Left ventricle myocardium inferior (tissue), 1 donor: Measurements from ENCODE around the gene PGS1. TPM values are rescaled to one million over a fixed set of nuclear protein-coding genes. Genes with fewer than 3 reads are reported as not detected.
A peak's percentile ranks its signal among the peaks of the same experiment; 100 is the strongest.

Source experiments
- DNase-seq: peaks from one replicate; pipeline ENCODE4 v3.0.0-alpha.2; 2020
- H3K27ac ChIP-seq: fragments of 200-600 bp; replicated peaks from 2 replicates; pipeline ENCODE4 v1.8.0; 2021
- H3K27me3 ChIP-seq: fragments of 200-600 bp; 2 replicates; pipeline ENCODE4 v1.8.0; 2021; ENCODE audit warnings: low read depth
- H3K36me3 ChIP-seq: fragments of 200-600 bp; 2 replicates; pipeline ENCODE4 v1.8.0; 2021
- H3K4me1 ChIP-seq: fragments of 200-600 bp; 2 replicates; pipeline ENCODE4 v1.8.0; 2021
- H3K4me3 ChIP-seq: fragments of 200-600 bp; 2 replicates; pipeline ENCODE4 v1.8.0; 2021; ENCODE audit warnings: mild to moderate bottlenecking, moderate library complexity
- H3K9me3 ChIP-seq: fragments of 200-600 bp; replicated peaks from 2 replicates; pipeline ENCODE4 v1.8.0; 2021
- intact Hi-C: fragments of 100-400 bp; cut with micrococcal nuclease; formaldehyde crosslinking; loops from one replicate; pipeline ENCODE4 v1.11.0; 2022
- total RNA-seq: library from RNA; stranded (reverse); fragmentation: NEBNext Ultra II Directional; extraction: Animal tissue kit (Norgen Biotek cat#: 25700); gene quantifications from one replicate; pipeline ENCODE4 v1.2.1, GENCODE V29; 2021
- TF ChIP-seq, protein P1 (sequence below): fragments of 200-600 bp; IDR thresholded peaks from 2 replicates; pipeline ENCODE4 v1.8.0; 2021; ENCODE audit warnings: antibody characterized with exemption, mild to moderate bottlenecking, borderline replicate concordance
- donor health status: DM: no; HTN: yes; CAD: no; lungs with severe emphysema.

Gene PGS1
- total RNA-seq, 1 donor from 2014 or later: 17.1 TPM

DNA sequence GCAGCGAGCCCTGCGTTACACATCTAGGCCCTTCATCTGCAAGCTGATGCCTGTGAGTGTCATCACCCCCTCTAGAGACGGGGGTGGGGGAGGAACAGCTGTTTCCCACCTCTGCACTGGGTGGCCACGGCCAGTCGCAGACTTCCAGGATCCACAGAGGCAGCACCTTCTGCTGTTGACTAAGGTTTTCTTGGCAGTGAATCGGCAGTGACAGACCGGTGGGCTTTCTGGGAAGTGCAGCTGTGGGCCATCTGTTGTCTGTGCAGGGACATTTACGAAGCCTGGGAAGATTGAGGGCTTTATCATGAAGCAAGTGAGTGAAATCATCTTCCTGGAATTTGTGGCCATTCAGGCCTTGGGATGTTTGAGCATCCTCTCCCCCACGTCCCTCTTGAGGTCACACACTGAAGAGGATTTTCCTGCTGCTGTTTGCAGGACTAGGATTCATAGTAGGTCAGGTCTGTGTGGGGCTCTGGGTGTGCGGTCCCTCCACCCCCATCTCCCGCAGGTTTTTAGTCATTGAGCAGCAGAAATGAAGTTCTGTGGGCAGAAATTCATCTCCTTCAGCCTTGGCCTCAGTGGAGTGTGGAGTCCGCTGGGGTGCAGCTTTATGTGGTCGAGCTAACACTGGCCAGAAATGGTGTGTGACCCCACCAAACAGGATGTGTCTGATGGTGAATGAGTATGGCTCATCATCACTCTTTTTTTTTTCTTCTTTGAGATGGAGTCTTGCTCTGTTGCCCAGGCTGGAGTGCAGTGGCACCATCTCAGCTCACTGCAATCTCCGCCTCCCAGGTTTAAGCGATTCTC, 12.0 kb downstream of the PGS1 start:
- no peak for DNase-seq
- intact Hi-C loops: no loop called here
- H3K9me3 ChIP-seq: no peaks in the 10 kb centered on the region
- H3K4me1 ChIP-seq: peaks cover 86% of the 10 kb centered on the region
- TF ChIP-seq, protein P1, sequence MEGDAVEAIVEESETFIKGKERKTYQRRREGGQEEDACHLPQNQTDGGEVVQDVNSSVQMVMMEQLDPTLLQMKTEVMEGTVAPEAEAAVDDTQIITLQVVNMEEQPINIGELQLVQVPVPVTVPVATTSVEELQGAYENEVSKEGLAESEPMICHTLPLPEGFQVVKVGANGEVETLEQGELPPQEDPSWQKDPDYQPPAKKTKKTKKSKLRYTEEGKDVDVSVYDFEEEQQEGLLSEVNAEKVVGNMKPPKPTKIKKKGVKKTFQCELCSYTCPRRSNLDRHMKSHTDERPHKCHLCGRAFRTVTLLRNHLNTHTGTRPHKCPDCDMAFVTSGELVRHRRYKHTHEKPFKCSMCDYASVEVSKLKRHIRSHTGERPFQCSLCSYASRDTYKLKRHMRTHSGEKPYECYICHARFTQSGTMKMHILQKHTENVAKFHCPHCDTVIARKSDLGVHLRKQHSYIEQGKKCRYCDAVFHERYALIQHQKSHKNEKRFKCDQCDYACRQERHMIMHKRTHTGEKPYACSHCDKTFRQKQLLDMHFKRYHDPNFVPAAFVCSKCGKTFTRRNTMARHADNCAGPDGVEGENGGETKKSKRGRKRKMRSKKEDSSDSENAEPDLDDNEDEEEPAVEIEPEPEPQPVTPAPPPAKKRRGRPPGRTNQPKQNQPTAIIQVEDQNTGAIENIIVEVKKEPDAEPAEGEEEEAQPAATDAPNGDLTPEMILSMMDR: no peak
- no peak overlapping the region for H3K4me3 ChIP-seq
- no peaks in the 10 kb centered on the region for H3K27me3 ChIP-seq
- H3K27ac ChIP-seq: peak overlapping the region; percentile 84
- peaks cover 15% of the 10 kb centered on the region for H3K36me3 ChIP-seq

DNA sequence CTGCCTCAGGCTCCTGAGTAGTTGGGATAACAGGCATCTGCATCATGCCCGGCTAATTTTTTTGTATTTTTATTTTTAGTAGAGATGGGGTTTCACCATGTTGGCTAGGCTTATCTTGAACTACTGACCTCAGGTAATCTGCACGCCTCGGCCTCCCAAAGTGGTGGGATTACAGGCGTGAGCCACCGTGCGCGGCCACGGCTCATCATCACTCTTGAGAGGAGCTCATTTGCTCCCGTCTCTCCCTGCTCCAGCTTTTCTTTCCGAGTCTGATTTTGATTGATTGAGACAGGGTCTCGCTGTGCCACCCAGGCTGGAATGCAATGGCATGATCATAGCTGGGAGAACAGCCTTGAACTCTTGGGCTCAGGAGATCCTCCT, 12.6 kb downstream of the PGS1 start:
- intact Hi-C loops: no loop called here
- no peaks in the 10 kb centered on the region for H3K9me3 ChIP-seq
- H3K27ac ChIP-seq: peak overlapping the region; percentile 84
- H3K4me1 ChIP-seq: peaks cover 86% of the 10 kb centered on the region
- peaks cover 15% of the 10 kb centered on the region for H3K36me3 ChIP-seq
- TF ChIP-seq, protein P1: no peak
- no peak overlapping the region for H3K4me3 ChIP-seq
- H3K27me3 ChIP-seq: no peaks in the 10 kb centered on the region
- DNase-seq: no peak

DNA sequence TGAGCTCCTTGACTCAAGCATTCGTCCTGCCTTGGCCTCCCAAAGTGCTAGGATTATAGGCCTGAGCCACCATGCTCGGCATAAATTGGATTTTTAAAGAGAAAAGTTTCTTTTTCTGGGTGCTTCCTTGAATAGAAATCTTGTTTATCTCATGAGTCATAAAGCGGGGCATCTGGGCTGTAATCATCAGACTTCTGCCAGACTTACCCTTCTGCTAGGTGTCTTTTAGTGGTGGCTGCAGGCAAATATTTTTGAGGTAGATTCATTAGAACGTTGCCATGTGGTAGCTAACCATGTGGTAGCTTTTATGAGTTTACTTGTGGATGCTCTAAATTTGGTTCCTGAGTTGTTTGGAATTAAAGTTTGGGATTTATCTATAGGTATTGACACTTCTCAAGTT, 13.4 kb downstream of the PGS1 start:
- H3K36me3 ChIP-seq: peaks cover 15% of the 10 kb centered on the region
- TF ChIP-seq, protein P1: no peak
- intact Hi-C loops: no loop called here
- no peak overlapping the region for H3K4me3 ChIP-seq
- H3K27ac ChIP-seq: peak overlapping the region; percentile 84
- no peaks in the 10 kb centered on the region for H3K27me3 ChIP-seq
- DNase-seq: no peak
- peaks cover 86% of the 10 kb centered on the region for H3K4me1 ChIP-seq
- H3K9me3 ChIP-seq: no peaks in the 10 kb centered on the region

DNA sequence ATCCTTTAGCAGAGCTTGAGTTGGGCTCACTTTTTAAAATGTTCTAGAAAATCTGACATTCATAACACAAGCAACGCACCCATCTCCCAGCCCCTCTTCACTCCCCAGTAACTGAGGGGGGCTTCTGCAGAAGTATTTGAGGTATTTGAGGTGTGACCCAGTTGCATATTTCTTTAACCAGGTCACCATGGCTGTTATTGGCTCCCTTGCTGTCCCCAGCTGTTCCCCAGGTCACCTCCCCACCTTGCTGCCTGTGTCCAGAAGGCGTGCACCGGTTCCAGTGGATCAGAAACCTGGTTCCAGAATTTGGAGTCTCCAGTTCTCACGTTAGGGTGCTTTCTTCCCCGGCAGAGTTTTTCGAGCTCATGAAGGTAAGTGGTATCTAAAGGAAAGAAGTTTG, 13.8 kb downstream of the PGS1 start:
- TF ChIP-seq, protein P1: no peak
- intact Hi-C loops: no loop called here
- Histone ChIP-seq H3K9me3 (no peaks in the 10 kb centered on the region), H3K4me3 (no peak overlapping the region), H3K27ac (peak overlapping the region; percentile 84), H3K36me3 (peaks cover 15% of the 10 kb centered on the region), H3K27me3 (no peaks in the 10 kb centered on the region), H3K4me1 (peaks cover 86% of the 10 kb centered on the region)
- DNase-seq: no peak

GRCh38 chr17:78393575-78393974, 15.1 kb downstream of the PGS1 start:
- Histone ChIP-seq H3K9me3 (no peaks in the 10 kb centered on the region), H3K36me3 (peaks cover 19% of the 10 kb centered on the region), H3K27ac (no peak overlapping the region), H3K4me3 (no peak overlapping the region), H3K27me3 (no peaks in the 10 kb centered on the region), H3K4me1 (peaks cover 86% of the 10 kb centered on the region)
- TF ChIP-seq, protein P1: no peak
- intact Hi-C loops: no loop called here
- DNase-seq: no peak
